Spinal cord (tissue), 10 donors: ENCODE results near the gene TEX29. TPM values are rescaled to one million over a fixed set of nuclear protein-coding genes. Genes with fewer than 3 reads are reported as not detected.

Experiments
- DNase-seq, 6 donors: peaks; one replicate each; pipeline versions ENCODE4 v3.0.0 to v3.0.0-alpha.2; 2013 to 2015; ENCODE audit warnings: low spot score in 6 of 6, low read depth in 4 of 6
- H3K27ac ChIP-seq: one replicate; pipeline ENCODE4 v1.5.1; 2013; ENCODE audit warnings: low read depth, low read length, control low read depth
- H3K27me3 ChIP-seq: one replicate; pipeline ENCODE4 v1.6.1; 2013; ENCODE audit warnings: low read length; ENCODE audit not compliant: control insufficient read depth, insufficient read depth
- H3K36me3 ChIP-seq: one replicate; pipeline ENCODE4 v1.6.1; 2013; ENCODE audit warnings: low read length; ENCODE audit not compliant: control insufficient read depth, insufficient read depth
- H3K4me1 ChIP-seq: one replicate; pipeline ENCODE4 v1.6.1; 2013; ENCODE audit warnings: low read length; ENCODE audit not compliant: control insufficient read depth, insufficient read depth
- H3K4me3 ChIP-seq: one replicate; pipeline ENCODE4 v1.5.1; 2013; ENCODE audit warnings: low read depth, low read length, control low read depth
- H3K9me3 ChIP-seq: one replicate; pipeline ENCODE4 v1.6.1; 2013; ENCODE audit warnings: low read length; ENCODE audit not compliant: control insufficient read depth, insufficient read depth
- WGBS: methylation state at CpG from one replicate; pipeline ENCODE4 v1.1.5; 2013; ENCODE audit warnings: missing lambda C conversion rate; ENCODE audit not compliant: insufficient coverage; 5-methylcytosine and 5-hydroxymethylcytosine counted together
- polyA plus RNA-seq, 2 donors: library from polyadenylated mRNA; unstranded; fragments of 120-200 nt; gene quantifications; one replicate each; pipeline ENCODE4 v1.2.1, GENCODE V29; 2013; ENCODE audit not compliant: insufficient read length in 2 of 2
- total RNA-seq, 2 donors: library from RNA; depleted of rRNA in 1 of 2; stranded (reverse); fragments of 120-200 nt in 1 of 2; fragments of >200 nt in 1 of 2; gene quantifications; one replicate each; pipeline versions ENCODE4 v1.2.3 to v1.2.4, GENCODE V29; 2013 to 2014
- donor health status: healthy.

TEX29 gene
- total and polyA plus RNA-seq, 4 donors, result 0.30 to 0.75 (median 0.61) TPM; not detected in 1

DNA sequence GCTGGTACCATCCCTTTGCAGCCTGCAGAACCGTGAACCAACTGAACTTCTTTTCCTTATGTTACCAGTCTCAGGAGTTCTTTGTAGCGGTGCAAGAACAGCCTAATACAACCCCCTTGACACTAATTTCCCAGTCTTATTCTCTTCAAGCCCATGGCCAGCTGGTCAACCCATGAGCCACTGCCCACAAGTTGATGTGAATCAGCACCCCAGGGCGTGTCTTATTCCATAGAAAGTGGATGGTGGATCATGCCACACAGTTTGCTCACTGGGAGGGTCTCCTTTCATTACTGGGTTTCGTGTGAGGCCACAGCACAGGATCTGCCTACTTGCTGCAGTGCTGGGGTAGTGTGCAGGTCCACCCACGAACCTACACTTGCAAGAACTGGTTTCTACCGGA is 27.0 kb downstream of the TEX29 start:
- Histone ChIP-seq H3K4me1 (peaks cover 6% of the 10 kb centered on the region), H3K9me3 (peaks cover 2% of the 10 kb centered on the region), H3K27ac (no peak overlapping the region), H3K27me3 (no peaks in the 10 kb centered on the region), H3K4me3 (no peak overlapping the region), H3K36me3 (peaks cover 16% of the 10 kb centered on the region)
- 100% methylated on average over 5 of the region's 6 CpGs for WGBS
- DNase-seq, result no peak

DNA sequence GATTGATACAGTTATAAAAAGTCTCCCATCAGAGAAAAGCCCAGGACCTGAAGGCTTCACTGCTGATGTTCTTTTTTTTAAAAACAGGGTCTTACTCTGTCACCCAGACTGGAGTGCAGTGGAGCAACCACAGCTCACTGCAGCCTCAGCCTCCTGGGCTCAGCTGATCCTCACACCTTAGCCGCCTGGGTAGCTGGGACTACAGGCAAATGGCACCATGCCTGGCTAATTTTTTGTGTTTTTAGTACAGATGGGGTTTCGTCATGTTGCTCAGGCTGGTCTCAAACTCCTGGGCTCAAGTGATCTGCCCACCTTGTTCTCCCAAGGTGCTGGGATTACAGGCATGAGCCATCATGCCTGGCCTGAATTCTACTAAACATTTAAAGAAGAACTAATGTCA is 33.1 kb downstream of the TEX29 start:
- Histone ChIP-seq H3K27me3 (no peaks in the 10 kb centered on the region), H3K4me3 (no peak overlapping the region), H3K9me3 (peaks cover 2% of the 10 kb centered on the region), H3K27ac (no peak overlapping the region), H3K4me1 (no peaks in the 10 kb centered on the region), H3K36me3 (no peaks in the 10 kb centered on the region)
- WGBS, result 83% methylated on average over 1 of the region's 2 CpGs
- no peak for DNase-seq

DNA sequence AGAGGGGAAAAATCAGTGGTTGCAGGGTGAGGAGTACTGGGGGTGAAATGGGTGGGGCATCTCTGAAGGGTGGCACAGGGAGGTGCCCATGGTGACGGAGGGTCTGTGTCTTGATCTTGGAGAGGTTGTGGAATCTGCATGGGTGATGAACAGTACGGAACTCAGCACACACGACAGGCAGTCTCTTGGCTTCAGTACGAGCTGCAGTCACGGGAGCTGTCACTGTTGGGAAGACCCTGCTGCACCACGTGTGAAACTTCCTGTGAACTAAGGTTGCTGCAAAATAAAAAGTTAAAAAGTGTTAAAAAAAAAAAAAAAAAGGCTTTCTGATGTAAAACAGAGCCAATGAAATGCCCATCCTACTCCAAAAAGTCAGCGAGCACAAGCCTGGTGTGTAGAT is 34.3 kb downstream of the TEX29 start:
- Histone ChIP-seq H3K4me1 (no peaks in the 10 kb centered on the region), H3K4me3 (no peak overlapping the region), H3K36me3 (no peaks in the 10 kb centered on the region), H3K27ac (no peak overlapping the region), H3K27me3 (no peaks in the 10 kb centered on the region), H3K9me3 (no peaks in the 10 kb centered on the region)
- WGBS, result 83% methylated on average over 5 of the region's 7 CpGs
- DNase-seq, result no peak

DNA sequence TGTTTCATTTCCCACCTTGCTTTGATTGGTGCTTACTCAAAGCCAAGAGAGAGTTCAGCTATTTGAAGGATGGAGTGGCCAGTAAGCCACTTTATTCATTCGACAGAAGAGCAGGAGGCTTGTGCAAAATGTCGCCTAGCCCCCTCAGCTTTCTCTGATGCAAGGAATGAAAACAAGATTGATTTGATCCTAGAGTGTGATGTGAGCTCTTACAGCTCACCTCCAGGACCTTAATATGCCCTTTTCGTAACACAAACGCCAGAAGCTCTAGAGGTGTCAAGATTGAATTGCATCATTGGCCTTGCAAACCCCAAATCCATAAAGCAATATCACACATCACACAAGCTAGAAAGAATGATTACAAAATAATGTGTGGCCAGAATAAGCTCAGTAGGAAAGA is 36.4 kb downstream of the TEX29 start:
- no peak overlapping the region for H3K27ac ChIP-seq
- H3K27me3 ChIP-seq, result no peaks in the 10 kb centered on the region
- no peaks in the 10 kb centered on the region for H3K9me3 ChIP-seq
- no peak overlapping the region for H3K4me3 ChIP-seq
- H3K4me1 ChIP-seq, result peaks cover 2% of the 10 kb centered on the region
- DNase-seq, result no peak
- WGBS, result 83% methylated on average over 2 of the region's 4 CpGs
- no peaks in the 10 kb centered on the region for H3K36me3 ChIP-seq

- Histone ChIP-seq H3K27ac (no peak overlapping the region), H3K9me3 (no peaks in the 10 kb centered on the region), H3K4me3 (no peak overlapping the region), H3K36me3 (no peaks in the 10 kb centered on the region), H3K27me3 (no peaks in the 10 kb centered on the region), H3K4me1 (peaks cover 2% of the 10 kb centered on the region)
- 51% methylated on average over 10 of the region's 11 CpGs for WGBS
- DNase-seq, result no peak
Observed at GRCh38 chr13:111359237-111359915, 38.9 kb downstream of the TEX29 start.

- H3K9me3 ChIP-seq, result no peaks in the 10 kb centered on the region
- 64% methylated on average over 7 of the region's 7 CpGs for WGBS
Observed at GRCh38 chr13:111359930-111360329, 39.5 kb downstream of the TEX29 start.

DNA sequence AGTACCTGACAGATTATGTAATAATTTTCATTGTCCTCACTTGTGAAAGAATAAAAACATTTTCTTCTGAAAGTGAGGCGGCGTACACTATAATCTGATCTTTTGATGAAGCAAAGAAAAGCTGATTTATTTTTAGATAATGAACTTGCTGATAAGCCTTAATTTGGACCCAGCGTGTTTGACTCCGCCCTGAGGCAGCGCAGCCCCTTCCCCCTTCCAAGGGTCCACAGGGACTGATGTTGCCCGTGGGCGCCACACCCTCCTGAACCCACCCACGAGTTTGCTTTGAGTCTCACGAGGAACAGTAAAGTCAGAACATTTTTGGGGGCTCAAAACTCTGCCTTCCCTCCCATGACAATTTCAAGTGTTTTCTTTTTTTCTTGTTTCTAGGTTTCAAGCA is 40.0 kb downstream of the TEX29 start:
- no peaks in the 10 kb centered on the region for H3K36me3 ChIP-seq
- 73% methylated on average over 6 of the region's 9 CpGs for WGBS
- no peaks in the 10 kb centered on the region for H3K9me3 ChIP-seq
- DNase-seq, result no peak
- no peak overlapping the region for H3K27ac ChIP-seq
- H3K27me3 ChIP-seq, result no peaks in the 10 kb centered on the region
- H3K4me1 ChIP-seq, result peaks cover 2% of the 10 kb centered on the region
- no peak overlapping the region for H3K4me3 ChIP-seq

More at GRCh38 chr13:111359930-111360329, 39.5 kb downstream of the TEX29 start:
- DNase-seq, result no peak
- Histone ChIP-seq H3K27me3 (no peaks in the 10 kb centered on the region), H3K4me3 (no peak overlapping the region), H3K27ac (no peak overlapping the region), H3K36me3 (no peaks in the 10 kb centered on the region), H3K4me1 (peaks cover 2% of the 10 kb centered on the region)

- Histone ChIP-seq H3K27ac (no peak overlapping the region), H3K36me3 (no peaks in the 10 kb centered on the region), H3K4me3 (no peak overlapping the region), H3K9me3 (no peaks in the 10 kb centered on the region), H3K4me1 (peaks cover 2% of the 10 kb centered on the region), H3K27me3 (no peaks in the 10 kb centered on the region)
- no peak for DNase-seq
- WGBS, result 93% methylated on average over 20 of the region's 20 CpGs
Observed at GRCh38 chr13:111361046-111361872, 40.8 kb downstream of the TEX29 start.

DNA sequence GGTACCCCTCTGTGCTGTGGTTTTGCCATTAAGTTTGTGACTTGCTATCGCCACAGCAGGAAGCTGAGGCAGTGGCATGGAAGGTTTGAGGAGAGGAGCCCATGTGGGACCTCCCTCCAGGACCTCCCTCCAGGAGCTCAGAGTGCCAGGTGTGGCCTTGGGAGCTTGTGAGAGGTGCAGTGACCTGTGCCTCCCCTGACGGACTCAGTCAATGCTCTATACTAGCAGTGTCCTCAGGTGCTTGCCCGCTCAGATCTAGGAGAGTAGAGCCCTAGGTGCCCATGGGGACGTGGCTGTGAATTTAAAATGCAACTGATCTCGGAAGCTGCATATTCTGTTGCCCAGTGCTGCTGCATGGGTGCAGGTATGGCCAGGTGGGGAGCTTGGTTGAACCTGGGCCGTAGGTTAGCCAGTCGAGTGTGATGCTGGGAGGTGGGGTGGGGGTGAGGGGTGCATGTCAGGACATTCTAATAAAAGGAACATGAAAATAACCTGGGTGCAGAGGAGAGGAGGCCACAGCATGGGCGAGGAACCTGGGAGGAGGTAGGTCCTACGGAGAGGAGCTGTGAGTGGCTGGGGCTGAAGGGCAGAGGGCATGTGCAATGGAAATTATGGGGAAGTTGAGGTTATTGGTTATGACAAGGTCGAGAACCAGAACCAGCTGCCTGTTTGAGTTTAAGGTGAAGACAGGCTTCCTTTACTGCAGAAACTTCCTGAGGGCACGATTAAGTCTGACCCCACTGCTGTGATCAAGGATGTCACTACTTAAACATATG is 41.6 kb downstream of the TEX29 start:
- DNase-seq, result no peak
- peaks cover 2% of the 10 kb centered on the region for H3K4me1 ChIP-seq
- H3K27ac ChIP-seq, result no peak overlapping the region
- 91% methylated on average over 10 of the region's 11 CpGs for WGBS
- H3K9me3 ChIP-seq, result no peaks in the 10 kb centered on the region
- no peaks in the 10 kb centered on the region for H3K27me3 ChIP-seq
- no peaks in the 10 kb centered on the region for H3K36me3 ChIP-seq
- no peak overlapping the region for H3K4me3 ChIP-seq
